ENCODE data around the gene SYVN1.

Gene SYVN1

GRCh38 chr11:65078786-65079342, 55.5 kb downstream of the SYVN1 start:
- no peak for DNase-seq
- in situ Hi-C loops (cut with HindIII; ENCODE audit: low pct_ligation_motif_present, low pct_unique_long_range_greater_than_20kb, low sequenced_read_pairs): no loop called here

- peak; percentile 42 for DNase-seq
- in situ Hi-C loops (cut with HindIII; ENCODE audit: low pct_ligation_motif_present, low pct_unique_long_range_greater_than_20kb, low sequenced_read_pairs): no loop called here
Observed at GRCh38 chr11:65078151-65078550, 56.2 kb downstream of the SYVN1 start.

GRCh38 chr11:65077451-65077850, 56.9 kb downstream of the SYVN1 start:
- no peak for DNase-seq
- in situ Hi-C loops (cut with HindIII; ENCODE audit: low pct_ligation_motif_present, low pct_unique_long_range_greater_than_20kb, low sequenced_read_pairs): no loop called here
